GM23248 (cell line): ENCODE results near the gene KNSTRN.

Experiments
- EZH2 ChIP-seq: fragments of 200-600 bp; sonication (generic); IDR thresholded peaks from 2 replicates; pipeline ENCODE4 v1.6.1; 2018; ENCODE audit warnings: antibody characterized with exemption, mild to moderate bottlenecking; ENCODE audit not compliant: insufficient read depth, poor library complexity, severe bottlenecking
- EZH2phosphoT487 ChIP-seq: fragments of 200-600 bp; sonication (generic); IDR thresholded peaks from 2 replicates; pipeline ENCODE4 v1.6.1; 2018; ENCODE audit warnings: antibody characterized with exemption, moderate library complexity, mild to moderate bottlenecking, low read depth; ENCODE audit not compliant: insufficient read depth

DNA sequence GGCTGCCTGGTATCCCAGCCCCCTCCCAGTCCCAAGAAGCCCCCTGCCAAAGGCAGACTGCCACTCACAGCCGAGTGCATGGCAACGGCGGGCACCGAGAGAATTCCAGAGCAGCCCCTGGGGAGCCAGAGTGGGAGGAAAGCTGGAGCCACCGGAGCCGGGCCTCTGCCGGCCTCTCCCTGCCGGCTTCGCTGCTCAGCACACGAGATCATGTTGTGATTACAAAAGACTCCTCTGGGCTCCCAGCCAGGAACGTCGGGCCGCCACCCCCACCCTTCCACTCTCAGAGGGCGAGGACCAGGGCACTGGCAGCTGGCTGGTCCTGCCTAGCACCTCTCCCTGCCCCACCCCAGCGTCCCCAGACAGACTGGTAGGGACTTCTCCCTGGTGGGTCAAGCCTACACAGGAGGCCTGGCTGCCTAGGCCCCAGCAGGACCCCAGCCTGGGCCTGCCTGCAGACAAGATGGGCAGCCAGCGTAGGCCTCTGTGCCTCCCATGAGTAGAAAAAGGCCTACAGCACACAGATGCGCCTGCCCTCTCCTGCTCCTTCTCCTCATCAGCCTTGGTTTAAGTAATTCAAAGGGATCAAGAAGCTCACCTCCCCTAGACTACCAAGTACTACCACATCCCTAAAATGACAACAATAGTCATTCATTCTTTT lies 41.7 kb upstream of the KNSTRN start, which contains the start of gene CCDC9B:
- no peak for TF ChIP-seq EZH2phosphoT487
- no peak for TF ChIP-seq EZH2
